Fibroblast of pulmonary artery (primary cell): Measurements from ENCODE around the gene VDR.

ENCODE experiments used
- DNase-seq: peaks from one replicate; pipeline ENCODE4 v3.0.0-alpha.2; 2010; ENCODE audit warnings: low read depth
- H3K4me3 ChIP-seq: replicated peaks from 2 replicates; pipeline ENCODE4 v1.5.1; 2011; ENCODE audit warnings: low read depth, mild to moderate bottlenecking, control low read depth, low read length, moderate library complexity
- TF ChIP-seq, protein P1 (sequence below): IDR thresholded peaks from 2 replicates; pipeline ENCODE4 v1.5.1; 2011; ENCODE audit warnings: mild to moderate bottlenecking, control low read depth, low read length, inconsistent platforms; ENCODE audit errors: missing control alignments

The VDR gene

DNA sequence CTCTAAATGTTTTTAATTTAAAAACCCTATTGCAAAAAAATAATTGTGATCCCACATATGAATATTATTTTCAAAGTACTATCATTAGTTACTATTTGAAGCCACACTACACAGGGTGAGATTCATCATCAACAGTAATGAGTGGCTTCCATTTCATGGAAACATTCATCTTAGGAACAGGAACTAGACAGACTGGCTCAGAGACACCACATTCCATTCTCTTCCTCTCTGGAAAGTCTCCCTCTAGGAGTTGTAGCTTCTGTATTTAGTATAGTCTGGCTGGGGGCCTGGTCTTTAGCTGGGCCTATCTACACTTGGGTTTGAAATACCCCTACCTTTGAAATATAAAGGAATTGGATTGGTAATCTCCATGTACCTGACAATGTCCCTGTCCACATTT lies 6.2 kb upstream of the VDR start:
- TF ChIP-seq, protein P1, sequence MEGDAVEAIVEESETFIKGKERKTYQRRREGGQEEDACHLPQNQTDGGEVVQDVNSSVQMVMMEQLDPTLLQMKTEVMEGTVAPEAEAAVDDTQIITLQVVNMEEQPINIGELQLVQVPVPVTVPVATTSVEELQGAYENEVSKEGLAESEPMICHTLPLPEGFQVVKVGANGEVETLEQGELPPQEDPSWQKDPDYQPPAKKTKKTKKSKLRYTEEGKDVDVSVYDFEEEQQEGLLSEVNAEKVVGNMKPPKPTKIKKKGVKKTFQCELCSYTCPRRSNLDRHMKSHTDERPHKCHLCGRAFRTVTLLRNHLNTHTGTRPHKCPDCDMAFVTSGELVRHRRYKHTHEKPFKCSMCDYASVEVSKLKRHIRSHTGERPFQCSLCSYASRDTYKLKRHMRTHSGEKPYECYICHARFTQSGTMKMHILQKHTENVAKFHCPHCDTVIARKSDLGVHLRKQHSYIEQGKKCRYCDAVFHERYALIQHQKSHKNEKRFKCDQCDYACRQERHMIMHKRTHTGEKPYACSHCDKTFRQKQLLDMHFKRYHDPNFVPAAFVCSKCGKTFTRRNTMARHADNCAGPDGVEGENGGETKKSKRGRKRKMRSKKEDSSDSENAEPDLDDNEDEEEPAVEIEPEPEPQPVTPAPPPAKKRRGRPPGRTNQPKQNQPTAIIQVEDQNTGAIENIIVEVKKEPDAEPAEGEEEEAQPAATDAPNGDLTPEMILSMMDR, result no peak
- no peak overlapping the region for H3K4me3 ChIP-seq
- DNase-seq, result no peak

DNA sequence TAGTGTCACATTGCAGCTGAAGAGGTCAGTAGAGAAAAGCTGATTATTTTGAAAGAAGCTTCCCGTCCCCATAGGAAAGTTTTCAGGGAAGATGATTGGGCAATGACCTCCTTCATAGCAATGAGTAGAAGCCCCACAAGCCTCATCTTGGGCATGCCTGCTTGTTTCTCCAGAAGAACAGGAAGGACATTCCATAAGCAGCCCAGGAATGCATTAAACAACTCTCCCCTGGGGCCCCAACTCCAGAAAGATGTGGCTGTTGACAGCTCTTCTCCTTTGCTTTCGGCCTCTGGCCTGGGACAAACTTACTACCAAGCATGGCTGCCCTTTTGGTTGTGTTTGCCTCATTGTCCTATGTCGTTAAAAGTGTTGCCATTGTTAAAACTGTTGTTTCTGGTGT lies 5.7 kb upstream of the VDR start:
- TF ChIP-seq, protein P1, result no peak
- peak; percentile 69 for DNase-seq
- H3K4me3 ChIP-seq, result no peak overlapping the region

DNA sequence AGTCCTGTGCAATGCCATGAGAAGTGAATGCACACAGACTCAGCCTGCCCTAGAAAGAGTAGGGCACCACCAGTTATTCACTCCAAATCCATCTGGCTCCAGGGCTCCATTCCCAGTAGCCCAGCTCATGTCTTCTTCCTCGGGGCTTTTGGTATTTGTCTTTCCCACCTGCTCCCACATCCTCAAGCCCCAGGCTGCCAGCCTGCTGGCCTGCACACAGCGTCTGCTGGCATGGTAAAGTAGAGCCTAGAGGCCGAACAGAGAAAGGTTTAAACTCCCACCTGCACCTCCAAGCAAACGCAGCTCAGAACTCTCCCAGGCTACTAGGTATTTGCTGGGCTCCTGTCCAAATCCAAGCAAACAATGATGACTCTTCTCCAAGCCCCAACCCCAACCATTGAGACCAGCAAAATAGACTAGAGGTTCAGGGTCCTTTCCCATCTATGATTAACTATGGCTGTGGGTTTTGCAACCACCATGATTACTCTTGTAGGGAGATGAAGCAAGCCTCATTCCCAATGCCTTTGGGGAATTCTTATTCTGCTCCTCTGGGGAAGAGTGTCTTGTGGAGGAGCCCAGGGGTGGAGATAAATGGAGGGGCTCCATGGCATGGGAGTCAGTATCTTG lies 5.2 kb upstream of the VDR start:
- no peak for DNase-seq
- TF ChIP-seq, protein P1, result no peak
- no peak overlapping the region for H3K4me3 ChIP-seq

DNA sequence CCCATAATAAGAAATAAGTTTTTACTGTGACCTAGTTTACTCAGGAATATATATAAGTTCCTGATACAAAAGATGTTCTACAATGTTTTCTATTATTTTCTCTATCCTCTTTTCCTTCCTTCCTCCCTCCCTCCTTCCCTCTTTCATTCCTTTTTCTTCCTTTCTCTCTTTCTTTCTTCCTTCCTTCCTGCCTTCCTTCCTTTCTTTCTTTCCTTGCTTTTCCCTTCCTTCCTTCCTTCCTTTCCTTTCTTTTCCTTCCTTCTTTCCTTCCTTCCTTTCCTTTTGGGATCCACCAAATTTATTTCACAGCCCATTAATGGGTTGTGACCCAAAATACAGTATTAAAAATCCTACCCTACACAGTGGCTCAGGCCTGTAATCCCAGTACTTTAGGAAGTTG lies 3.9 kb upstream of the VDR start:
- no peak overlapping the region for H3K4me3 ChIP-seq
- TF ChIP-seq, protein P1, result no peak
- DNase-seq, result no peak

DNA sequence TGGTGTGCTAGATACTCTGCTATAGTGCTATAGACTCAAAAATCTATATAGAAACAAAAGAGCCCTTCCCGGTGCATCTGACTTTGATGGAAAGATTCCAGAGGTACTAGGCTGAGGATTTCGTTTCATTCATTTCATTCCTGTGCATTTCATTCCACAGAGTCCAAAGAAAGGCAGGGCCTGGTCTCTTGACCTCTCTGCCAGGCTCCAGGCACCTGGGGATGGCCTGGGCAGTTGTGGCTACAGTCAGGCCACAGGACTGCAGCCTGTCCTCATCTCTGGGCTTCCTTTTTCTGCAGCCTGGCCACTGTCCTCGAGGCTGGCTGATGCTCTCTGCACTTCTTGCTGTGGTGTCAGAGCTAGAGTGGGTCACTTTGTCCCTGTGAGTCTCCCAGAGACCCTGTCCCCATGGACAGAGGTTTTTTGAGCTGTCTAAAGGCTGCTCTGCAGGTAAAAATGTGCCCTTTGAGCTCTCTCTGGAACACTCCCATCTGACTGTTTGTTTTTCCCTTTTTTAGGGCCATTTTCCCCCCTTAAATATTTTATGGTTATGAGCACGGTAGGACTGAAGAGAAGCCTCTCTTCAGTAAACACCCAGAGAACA lies 3.2 kb upstream of the VDR start:
- TF ChIP-seq, protein P1, result no peak
- no peak overlapping the region for H3K4me3 ChIP-seq
- DNase-seq, result no peak

DNA sequence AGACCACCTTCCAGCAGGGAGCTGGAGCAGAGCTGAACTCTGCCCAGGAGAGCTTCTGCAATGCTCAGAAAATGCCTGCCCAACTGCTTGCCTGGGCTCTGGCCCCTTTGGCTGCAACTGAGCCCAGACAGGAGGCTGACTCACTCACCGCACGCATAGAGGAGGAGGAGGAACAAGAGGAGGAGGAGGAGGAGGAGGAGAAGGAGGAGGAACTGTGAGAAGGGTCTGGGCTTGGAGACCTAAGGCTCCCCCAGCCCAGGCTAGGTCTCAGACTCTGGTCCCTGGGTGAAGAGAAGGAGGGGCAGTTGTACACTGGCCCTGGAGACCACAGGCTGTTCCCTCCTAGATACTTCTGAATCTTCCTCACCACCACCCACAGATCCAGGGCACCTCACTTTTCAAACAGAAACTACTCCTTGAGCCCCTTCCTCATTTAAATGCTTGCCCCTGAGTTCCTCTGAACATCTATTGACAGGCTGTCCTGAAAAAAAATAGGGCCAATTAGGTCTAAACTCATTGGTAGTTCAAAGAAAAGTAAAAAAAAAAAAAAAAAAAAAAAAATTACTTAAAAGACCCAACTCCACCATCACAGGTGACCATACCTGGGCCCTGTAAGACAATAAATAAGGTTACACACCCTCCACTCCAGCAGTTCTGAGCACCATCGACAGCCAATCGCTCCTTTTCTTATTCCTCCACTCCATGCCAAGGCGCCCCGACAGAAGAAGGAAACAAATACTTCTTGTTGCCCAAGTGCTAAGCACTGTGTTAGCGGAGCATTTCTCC lies 674 bp downstream of the VDR start:
- TF ChIP-seq, protein P1, result peak; percentile 23
- H3K4me3 ChIP-seq, result peak overlapping the region; percentile 69
- peak; percentile 73 for DNase-seq
